Right cardiac atrium (tissue), 5 donors: ENCODE data around the gene GCSAM. TPM values are rescaled to one million over a fixed set of nuclear protein-coding genes. Genes with fewer than 3 reads are reported as not detected.
"Not testable (repeated sequence)": the region's sequence is repeated elsewhere in the genome, so short reads cannot be mapped to it uniquely, and the experiment has no call there.

Source experiments
- ATAC-seq, 2 donors: fragments of 200-7000 bp; cut with Tn5 transposase; one replicate each; pipeline versions ENCODE4 v1.8.0 to v1.9.1; 2020; ENCODE audit warnings: moderate library complexity in 2 of 2, mild to moderate bottlenecking in 1 of 2
- DNase-seq, 3 donors: peaks; one replicate each; pipeline ENCODE4 v3.0.0-alpha.2; 2020
- H3K27ac ChIP-seq: one replicate; pipeline ENCODE4 v1.5.1; 2013; ENCODE audit warnings: mild to moderate bottlenecking, low read length, control low read depth, moderate library complexity
- H3K27me3 ChIP-seq: one replicate; pipeline ENCODE4 v1.6.1; 2013; ENCODE audit not compliant: control insufficient read depth, insufficient read depth
- H3K4me1 ChIP-seq: one replicate; pipeline ENCODE4 v1.6.1; 2013; ENCODE audit warnings: low read length; ENCODE audit not compliant: control insufficient read depth, insufficient read depth
- H3K4me3 ChIP-seq: one replicate; pipeline ENCODE4 v1.5.1; 2013; ENCODE audit warnings: low read length, control low read depth
- H3K9me3 ChIP-seq: one replicate; pipeline ENCODE4 v1.6.1; 2013; ENCODE audit warnings: low read length; ENCODE audit not compliant: control insufficient read depth
- WGBS: extraction: QIAGEN DNeasy Blood & Tissue Kit; methylation state at CpG from one replicate; pipeline ENCODE4 v1.1.7; 2013; 5-methylcytosine and 5-hydroxymethylcytosine counted together
- intact Hi-C, 4 donors: fragments of 100-400 bp; cut with DNase I; formaldehyde crosslinking; loops; one replicate each; pipeline versions ENCODE4 v1.11.0 to v1.14.0; 2022 to 2023
- microRNA-seq, 2 donors: library from miRNA; unstranded; fragments of <30 nt; microRNA quantifications; one replicate each; pipeline ENCODE4 v1.2.0, GENCODE V29; 2020 to 2021
- polyA plus RNA-seq: library from polyadenylated mRNA; stranded (reverse); fragments of 200-250 nt; gene quantifications from one replicate; pipeline ENCODE4 v1.2.3, GENCODE V29; 2013
- total RNA-seq, 4 donors: library from RNA; stranded (reverse); fragmentation: NEBNext Ultra II Directional; extraction: Animal tissue kit (Norgen Biotek cat#: 25700); gene quantifications; one replicate each; pipeline ENCODE4 v1.2.1, GENCODE V29; 2021
- donor health status: healthy with polysubstance abuse.
- donor health status: DM: no; HTN: yes; CAD: no.
- donor health status: DM: no; HTN: no; CAD: no.
- donor health status: DM: no; HTN: yes; CAD: no; lungs with severe emphysema.
- donor health status: DM: yes; HTN: yes; CAD: no.

The GCSAM gene
- total and polyA plus RNA-seq, 5 donors: 0.29 TPM; not detected in 4

GRCh38 chr3:112085735-112086075, 47.3 kb downstream of the GCSAM start:
- Histone ChIP-seq H3K27ac (no peak overlapping the region), H3K4me1 (no peaks in the 10 kb centered on the region), H3K4me3 (peak overlapping the region; percentile 18), H3K9me3 (no peaks in the 10 kb centered on the region), H3K27me3 (no peaks in the 10 kb centered on the region)
- WGBS: 35% methylated on average over 12 of the region's 12 CpGs
- DNase-seq: no peak
- intact Hi-C loops: no loop called here
- peak in 1 of 2 donors; percentile 5 for ATAC-seq

- H3K9me3 ChIP-seq: no peaks in the 10 kb centered on the region
- H3K4me1 ChIP-seq: no peaks in the 10 kb centered on the region
- no peak for DNase-seq
- intact Hi-C loops: no loop called here
- H3K4me3 ChIP-seq: no peak overlapping the region
- no peak overlapping the region for H3K27ac ChIP-seq
- no peak for ATAC-seq
- 83% methylated on average over 7 of the region's 7 CpGs for WGBS
- H3K27me3 ChIP-seq: no peaks in the 10 kb centered on the region
These were observed 47.9 kb downstream of the GCSAM start for GRCh38 chr3:112084980-112085705.

- WGBS: 75% methylated on average over 4 of the region's 4 CpGs
- no peak for ATAC-seq
These were observed 49.8 kb downstream of the GCSAM start for GRCh38 chr3:112083239-112083638.

GRCh38 chr3:112078125-112079083, 54.6 kb downstream of the GCSAM start:
- WGBS: 84% methylated on average over 10 of the region's 10 CpGs
- Histone ChIP-seq H3K4me3 (no peak overlapping the region), H3K27ac (no peak overlapping the region), H3K27me3 (peaks cover 3% of the 10 kb centered on the region), H3K9me3 (no peaks in the 10 kb centered on the region), H3K4me1 (no peaks in the 10 kb centered on the region)
- DNase-seq (no peak), ATAC-seq (no peak)
- intact Hi-C loops: no loop called here

More at GRCh38 chr3:112083239-112083638, 49.8 kb downstream of the GCSAM start:
- Histone ChIP-seq H3K4me1 (no peaks in the 10 kb centered on the region), H3K27me3 (no peaks in the 10 kb centered on the region), H3K4me3 (no peak overlapping the region), H3K9me3 (no peaks in the 10 kb centered on the region), H3K27ac (no peak overlapping the region)
- intact Hi-C loops: no loop called here
- no peak for DNase-seq

- Histone ChIP-seq H3K4me1 (no peaks in the 10 kb centered on the region), H3K9me3 (no peaks in the 10 kb centered on the region), H3K4me3 (no peak overlapping the region), H3K27me3 (peaks cover 3% of the 10 kb centered on the region), H3K27ac (no peak overlapping the region)
- 60% methylated on average over 6 of the region's 6 CpGs for WGBS
- intact Hi-C loops: no loop called here
- peak; percentile 56 to 80 for ATAC-seq
- DNase-seq: no peak
These were observed 58.2 kb downstream of the GCSAM start for GRCh38 chr3:112074616-112075497.

GRCh38 chr3:112074006-112074405, 59.0 kb downstream of the GCSAM start:
- peaks cover 3% of the 10 kb centered on the region for H3K27me3 ChIP-seq
- no peak overlapping the region for H3K27ac ChIP-seq
- ATAC-seq: no peak
- H3K4me1 ChIP-seq: no peaks in the 10 kb centered on the region
- WGBS: 92% methylated on average over 2 of the region's 2 CpGs
- no peak overlapping the region for H3K4me3 ChIP-seq
- H3K9me3 ChIP-seq: no peaks in the 10 kb centered on the region
- DNase-seq: no peak
- intact Hi-C loops: no loop called here

GRCh38 chr3:112072387-112073060, 60.5 kb downstream of the GCSAM start:
- WGBS: 82% methylated on average over 8 of the region's 8 CpGs
- DNase-seq, H3K9me3 ChIP-seq, H3K4me1 ChIP-seq, H3K4me3 ChIP-seq, H3K27me3 ChIP-seq, H3K27ac ChIP-seq, ATAC-seq, intact Hi-C loops: not testable (repeated sequence)

Small RNAs within 50 kb of the gene (microRNA-seq; reads per million reads assigned to microRNA genes)
- gene MIR567: 0 reads per million in 2 donors

Other genes starting within 250 kb of the GCSAM start
- 10 to 100 TPM; 26.3 to 39.0 (median 31.1) TPM for gene ABHD10, start 154.2 kb downstream of the GCSAM start, total RNA-seq
- 23.5 TPM for gene ABHD10, start 154.2 kb downstream of the GCSAM start, polyA plus RNA-seq
- under 1 TPM in 3 of 4 donors, not detected in 1; 0.28 to 0.74 (median 0.53) TPM for gene TAGLN3, start 134.3 kb downstream of the GCSAM start, total RNA-seq
- 0.52 TPM for gene TAGLN3, start 134.3 kb downstream of the GCSAM start, polyA plus RNA-seq
- not detected for gene TMPRSS7, start 98.5 kb downstream of the GCSAM start, total RNA-seq
- gene TMPRSS7, start 98.5 kb downstream of the GCSAM start, polyA plus RNA-seq: not detected
- 1 to 10 TPM; 1.1 to 4.4 (median 1.2) TPM for gene C3orf52, start 46.9 kb downstream of the GCSAM start, total RNA-seq
- gene C3orf52, start 46.9 kb downstream of the GCSAM start, polyA plus RNA-seq: 0.48 TPM
- under 1 TPM; 0.15 to 0.69 (median 0.41) TPM for gene SLC9C1, start 161.0 kb upstream of the GCSAM start, total RNA-seq
- gene SLC9C1, start 161.0 kb upstream of the GCSAM start, polyA plus RNA-seq: 0.14 TPM
- gene CD200, start 199.9 kb upstream of the GCSAM start, total RNA-seq: 1 to 10 TPM; 2.8 to 4.5 (median 3.6) TPM
- 4.0 TPM for gene CD200, start 199.9 kb upstream of the GCSAM start, polyA plus RNA-seq